HG02884 (cell line): ENCODE measurements around the gene SWAP70.
"Not testable (repeated sequence)": the region's sequence is repeated elsewhere in the genome, so short reads cannot be mapped to it uniquely, and the experiment has no call there.

Experiments
- ATAC-seq: cut with Tn5 transposase; IDR thresholded peaks from one replicate; pipeline ENCODE4 v1.9.1; 2021; ENCODE audit warnings: mild to moderate bottlenecking, moderate library complexity; ENCODE audit not compliant: unreplicated experiment

SWAP70 gene

DNA sequence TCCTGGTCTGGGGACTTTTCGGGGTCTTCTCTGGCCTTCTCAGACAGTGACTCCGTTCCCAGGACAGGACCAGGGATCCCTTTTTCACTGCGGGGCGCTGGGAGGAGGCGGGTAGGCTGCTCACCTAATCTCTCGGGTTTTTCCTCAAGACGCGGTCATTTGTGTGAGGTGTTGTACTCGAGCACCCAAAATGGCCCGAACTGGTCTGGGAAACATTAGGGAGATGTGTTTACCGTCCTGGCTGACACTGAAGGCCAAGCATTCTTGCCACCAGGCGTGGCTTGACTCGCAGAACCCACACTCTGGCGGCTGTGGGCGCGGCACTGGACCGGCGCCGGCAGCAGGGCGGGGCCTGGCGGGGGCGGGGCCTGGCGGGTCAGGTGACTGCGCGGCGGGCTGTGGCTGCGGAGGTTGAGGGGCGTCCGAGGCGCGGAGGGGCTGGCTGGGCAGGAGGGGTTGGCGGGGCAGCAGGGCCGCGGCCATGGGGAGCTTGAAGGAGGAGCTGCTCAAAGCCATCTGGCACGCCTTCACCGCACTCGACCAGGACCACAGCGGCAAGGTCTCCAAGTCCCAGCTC is at the start of gene SWAP70:
SWAP70 (plus strand) TSS at position 379 of the 577 bp plus-strand sequence; CDS start at position 482, 103 bp downstream.
- ATAC-seq, result peak; percentile 76

DNA sequence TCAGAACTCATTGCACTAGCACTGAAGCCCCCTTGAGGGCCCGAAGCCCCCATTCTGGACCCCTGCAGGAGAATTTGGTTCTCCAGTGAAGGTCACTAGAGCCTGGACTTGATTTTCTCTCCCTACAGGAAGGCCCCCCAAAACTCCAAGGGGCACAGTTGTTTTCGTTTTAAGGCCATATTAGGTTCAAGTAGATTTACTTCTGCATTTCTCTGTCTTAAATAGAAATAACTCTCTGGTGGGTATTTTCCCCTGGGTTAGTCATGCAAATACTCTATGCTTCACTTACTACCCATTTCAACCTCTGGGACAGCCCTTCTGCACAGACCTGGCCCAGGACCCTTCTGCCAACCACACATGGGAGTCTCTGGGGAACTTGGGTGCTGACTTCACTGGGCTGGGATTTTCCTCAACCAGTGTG is 48.8 kb upstream of the SWAP70 start:
- ATAC-seq, result peak; percentile 51

DNA sequence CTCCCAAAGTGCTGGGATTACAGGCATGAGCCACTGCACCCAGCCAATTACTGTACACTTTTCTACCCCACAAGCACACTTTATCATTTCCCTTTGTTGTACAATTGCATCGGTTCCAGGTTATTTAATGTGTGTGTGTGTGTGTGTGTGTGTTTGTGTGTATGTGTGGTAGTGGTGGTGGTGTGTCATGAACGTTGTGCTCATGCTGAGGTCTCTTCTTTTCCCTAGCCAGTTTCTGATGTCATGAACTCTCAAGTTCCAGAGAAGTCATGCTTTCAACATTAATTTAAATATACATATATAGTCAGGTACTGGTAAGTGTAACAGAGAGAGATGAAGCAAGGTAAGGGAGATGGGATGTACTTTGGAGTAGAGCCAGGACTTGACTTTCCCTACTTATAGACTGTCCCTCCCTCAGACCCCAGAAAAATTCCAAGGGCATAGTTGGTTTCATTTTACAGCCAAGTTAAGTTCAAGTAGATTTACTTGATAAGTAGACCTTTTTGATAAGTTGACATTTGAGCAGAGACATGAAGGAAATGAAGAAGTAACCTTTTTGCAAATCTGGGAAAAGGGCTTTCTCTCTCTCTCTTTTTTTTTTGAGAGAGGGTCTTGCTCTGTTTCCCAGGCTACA is 47.7 kb upstream of the SWAP70 start:
- ATAC-seq, result no peak

DNA sequence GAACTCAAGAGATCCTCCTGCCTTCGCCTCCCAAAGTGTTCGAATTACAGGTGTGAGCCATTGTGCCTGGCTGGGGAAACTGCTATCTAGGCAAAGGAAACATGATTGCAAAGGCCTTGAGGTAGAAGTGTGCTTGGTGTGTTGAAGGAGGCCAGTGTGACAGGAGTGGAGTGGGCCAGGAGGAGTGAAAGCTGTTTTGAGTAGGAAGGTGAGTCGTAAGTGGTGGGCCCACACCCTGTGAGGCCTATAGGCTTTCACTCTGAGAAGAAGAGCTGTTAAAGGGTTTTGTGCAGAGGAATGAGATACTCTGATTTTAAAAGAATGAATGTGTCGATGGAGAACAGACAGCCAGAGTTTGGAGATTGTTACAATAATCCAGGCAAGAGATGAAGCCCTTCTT is 47.0 kb upstream of the SWAP70 start:
- no peak for ATAC-seq

DNA sequence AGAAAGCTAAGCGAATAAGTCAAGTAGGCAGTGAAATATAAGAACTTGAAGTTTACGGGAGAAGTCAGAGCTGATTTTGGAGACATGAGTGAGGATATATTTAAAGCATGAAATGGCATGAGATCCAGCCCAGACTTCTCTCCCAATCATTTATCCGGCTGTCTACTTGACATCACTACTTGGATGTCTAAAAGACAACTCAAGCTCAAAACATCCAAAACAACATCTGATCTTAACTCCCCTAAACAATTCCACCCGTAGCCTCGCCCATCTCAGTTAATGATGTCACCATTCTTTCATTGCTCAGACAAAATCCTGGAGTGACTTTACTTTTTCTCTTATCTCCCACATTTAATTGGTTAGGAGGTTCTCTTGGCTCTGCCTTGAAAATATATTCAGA is 45.9 kb upstream of the SWAP70 start:
- no peak for ATAC-seq

DNA sequence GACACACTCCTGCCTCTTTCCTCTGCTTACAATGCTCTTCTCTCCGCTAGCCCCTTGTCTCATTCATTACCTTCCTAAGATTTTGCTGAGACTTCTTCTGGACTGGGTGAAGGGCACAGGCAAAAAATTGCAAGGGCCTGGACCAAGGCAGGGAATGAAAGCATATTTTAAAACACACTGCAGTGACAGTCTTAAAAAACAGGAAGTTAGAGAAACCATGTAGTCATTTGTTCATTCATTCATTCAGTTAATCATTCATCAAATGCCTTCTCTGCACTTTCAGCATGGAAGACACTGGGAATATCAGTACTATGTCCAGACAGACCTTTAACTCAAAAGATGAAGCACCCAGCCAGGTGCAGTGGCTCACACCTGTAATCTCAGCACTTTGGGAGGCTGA is 44.9 kb upstream of the SWAP70 start:
- no peak for ATAC-seq

DNA sequence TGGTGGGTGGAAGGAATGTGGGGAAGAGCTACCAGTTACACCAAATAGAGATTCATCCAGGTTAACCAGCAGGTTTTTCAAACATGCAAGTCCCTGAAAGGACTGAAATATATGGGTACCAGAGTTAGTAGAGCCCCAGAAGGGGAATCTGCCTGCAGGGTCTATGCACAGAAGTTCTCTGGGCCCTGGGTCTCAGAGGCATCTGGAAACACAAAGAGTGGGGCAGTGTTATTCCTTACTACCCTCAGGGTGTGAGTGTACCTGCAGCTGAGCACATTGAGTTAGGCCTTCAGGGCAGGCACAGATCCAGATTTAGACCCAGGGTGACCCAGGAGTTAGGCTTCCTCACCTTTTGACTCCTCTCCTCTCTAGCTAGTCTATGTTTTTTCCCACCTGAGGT is 43.9 kb upstream of the SWAP70 start:
- no peak for ATAC-seq

DNA sequence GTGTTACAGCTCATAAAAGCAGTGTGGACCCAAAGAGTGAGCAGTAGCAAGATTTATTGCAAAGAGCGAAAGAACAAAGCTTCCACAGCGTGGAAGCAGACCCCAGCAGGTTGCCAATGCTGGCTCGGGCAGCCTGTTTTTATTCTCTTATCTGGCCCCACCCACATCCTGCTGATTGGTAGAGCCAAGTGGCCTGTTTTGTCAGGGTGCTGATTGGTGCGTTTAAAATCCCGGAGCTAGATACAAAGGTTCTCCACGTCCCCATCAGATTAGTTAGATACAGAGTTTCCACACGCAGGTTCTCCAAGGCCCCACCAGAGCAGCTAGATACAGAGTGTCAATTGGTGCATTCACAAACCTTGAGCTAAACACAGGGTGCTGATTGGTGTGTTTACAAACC is 41.5 kb upstream of the SWAP70 start:
- ATAC-seq, result not testable (repeated sequence)

DNA sequence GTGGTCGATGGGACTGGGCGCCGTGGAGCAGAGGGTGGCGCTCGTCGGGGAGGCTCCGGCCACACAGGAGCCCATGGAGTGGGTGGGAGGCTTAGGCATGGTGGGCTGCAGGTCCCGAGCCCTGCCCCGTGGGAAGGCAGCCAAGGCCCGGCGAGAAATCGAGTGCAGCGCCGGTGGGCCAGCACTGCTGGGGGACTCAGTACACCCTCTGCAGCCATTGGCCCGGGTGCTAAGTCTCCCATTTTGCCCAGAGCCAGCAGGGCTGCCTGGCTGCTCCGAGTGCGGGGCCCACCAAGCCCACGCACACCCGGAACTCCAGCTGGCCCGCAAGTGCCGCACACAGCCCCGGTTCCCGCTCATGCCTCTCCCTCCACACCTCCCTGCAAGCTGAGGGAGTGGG is 40.8 kb upstream of the SWAP70 start:
- ATAC-seq, result not testable (repeated sequence)

DNA sequence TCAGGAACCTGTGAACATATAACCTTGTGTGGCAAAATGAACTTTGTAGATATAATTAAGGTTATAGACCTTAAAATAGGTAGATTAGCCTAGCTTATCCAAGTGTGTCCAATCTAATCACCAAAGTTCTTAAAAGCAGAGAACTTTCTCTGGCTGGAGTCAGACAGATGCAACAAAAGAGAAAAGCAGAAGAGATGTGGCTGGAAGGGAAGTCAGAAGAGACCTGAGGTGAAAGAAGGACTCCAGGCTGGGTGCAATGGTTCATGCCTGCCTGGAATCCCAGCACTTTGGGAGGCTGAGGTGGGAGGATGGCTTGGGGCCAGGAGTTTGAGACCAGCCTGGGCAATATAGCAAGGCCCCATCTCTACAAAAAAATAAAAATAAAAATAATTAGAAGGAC is 39.4 kb upstream of the SWAP70 start:
- ATAC-seq, result no peak

DNA sequence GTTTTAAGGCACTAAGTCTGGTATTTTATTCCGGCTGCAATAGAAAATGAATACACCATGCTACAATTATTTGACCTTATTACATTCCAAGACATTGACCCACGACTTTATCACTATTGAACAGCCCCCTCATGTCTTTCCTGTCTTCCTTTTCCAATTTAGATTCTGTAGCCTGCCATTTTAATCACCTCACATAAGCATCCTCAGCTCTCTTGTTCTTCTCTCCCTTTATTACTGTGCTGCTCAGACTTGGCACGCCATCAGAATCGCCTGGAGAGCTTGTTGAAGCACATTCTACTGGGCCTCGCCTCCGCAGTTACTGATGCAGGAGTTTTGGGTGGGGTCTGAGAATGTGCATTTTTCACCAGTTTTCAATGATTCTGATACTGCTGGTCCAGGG is 38.7 kb upstream of the SWAP70 start:
- no peak for ATAC-seq

DNA sequence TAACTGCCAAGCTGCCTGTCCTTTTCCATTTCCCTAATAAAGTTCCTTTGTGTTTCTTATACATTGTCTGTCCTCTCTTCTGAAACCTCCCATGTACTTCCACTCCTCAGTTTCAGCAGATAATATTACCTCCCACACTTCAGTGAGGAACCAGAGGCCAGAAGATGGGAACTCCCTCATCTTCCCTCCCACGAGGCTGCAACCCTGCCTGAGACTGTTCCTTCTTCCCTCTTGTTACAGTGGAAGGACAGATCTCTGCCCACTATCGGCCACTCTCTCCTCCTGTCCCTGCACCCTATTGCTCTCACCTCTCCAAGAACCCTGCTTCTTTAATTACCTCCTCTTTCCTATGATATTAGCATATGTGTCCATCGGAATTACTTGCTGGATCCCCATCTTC is 38.1 kb upstream of the SWAP70 start:
- no peak for ATAC-seq

DNA sequence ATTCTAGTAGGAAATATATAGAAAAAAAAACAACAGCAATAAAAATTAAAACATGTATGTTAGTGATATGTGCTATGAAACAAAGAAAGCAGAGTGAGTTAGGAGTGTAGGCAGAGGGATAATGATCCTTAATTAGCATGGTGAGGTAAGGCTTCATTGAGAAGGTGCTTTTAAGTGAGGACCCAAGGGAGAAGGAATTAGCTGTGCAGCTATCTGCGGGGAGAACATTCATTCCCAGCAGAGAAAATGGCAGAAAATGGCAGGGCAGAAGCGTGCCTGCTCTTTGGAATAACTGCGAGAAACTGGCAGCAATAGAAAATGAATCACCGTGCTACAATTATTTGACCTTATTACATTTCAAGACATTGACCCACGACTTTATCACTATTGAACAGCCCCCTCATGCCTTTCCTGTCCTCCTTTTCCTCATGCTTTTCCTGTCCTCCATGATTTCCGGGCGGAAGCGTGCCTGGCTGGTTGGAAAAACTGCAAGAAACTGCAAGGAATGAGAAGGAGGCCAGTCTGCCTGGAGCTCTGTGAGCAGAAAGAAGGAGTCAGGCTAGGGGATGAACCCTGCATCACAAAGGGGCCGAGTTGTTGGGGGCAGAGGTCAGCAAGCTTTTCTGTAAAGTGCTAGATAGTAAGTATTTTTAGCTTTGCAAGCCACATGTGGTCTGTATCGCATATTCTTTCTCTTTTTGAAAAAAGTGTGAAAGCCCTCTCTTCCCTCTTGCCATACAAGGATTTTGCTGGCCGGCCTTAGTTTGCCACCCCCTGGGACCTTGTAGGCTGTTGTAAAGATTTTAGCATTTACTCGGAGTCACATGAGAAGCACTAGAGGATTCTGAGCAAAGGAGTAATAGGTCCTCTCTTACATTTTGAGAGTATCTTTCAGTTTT is 37.1 kb upstream of the SWAP70 start:
- no peak for ATAC-seq

DNA sequence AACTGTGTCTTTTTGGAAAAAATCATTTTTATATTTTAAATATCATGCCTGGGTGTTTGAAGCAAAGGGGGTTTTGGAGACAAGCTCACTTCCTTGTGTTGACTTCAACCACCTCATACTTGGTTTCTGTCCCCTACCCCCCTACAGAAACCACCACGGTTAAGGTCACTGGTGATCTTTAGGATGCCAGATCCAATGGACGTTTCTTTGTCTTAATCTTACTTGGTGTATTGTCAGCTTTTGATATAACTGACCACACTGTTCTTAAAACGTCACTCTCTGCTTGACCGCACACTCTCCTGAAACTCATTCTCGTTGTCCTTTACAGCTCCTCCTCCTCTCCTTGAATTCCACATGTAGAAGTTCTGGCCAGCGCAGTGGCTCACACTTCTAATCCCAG is 34.8 kb upstream of the SWAP70 start:
- ATAC-seq, result no peak

DNA sequence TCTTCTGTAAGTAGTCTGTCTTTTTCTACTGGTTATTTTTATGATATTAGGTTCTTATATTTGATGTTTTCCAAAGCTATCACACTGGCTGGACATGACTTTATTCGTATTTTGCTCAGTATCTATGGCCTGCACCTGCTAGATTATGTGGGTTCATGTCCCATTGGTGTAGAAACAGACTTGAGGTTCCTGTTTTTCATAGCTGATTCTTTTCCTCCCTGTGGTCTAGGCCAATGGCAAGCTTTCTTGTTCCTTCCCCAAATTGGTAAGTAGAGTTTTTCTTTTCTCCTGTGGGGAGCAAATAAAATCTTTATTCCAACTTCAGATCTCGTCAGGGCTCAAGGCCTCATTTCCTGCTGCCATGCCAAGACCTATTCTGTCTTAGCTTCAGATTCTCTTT is 30.2 kb upstream of the SWAP70 start:
- ATAC-seq, result no peak

DNA sequence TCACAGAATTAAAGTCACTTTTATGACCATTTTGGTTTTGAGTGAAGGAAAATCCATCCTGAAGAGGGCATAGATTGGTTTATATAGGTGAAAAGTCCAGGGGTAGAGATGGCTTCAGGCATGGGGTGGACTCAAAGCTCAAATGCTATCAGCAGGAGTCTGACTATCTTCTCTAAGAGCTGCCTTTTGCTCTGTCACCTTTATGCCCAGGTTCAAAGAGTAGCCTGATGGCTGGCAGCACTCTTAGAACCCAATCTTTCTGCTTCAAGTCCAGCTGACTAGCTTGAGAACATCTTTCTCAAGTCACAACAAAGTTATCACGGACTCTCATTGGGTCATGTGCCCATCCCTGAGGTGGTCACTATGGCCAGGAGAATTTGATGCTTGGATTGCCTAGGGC is 27.2 kb upstream of the SWAP70 start:
- no peak for ATAC-seq

DNA sequence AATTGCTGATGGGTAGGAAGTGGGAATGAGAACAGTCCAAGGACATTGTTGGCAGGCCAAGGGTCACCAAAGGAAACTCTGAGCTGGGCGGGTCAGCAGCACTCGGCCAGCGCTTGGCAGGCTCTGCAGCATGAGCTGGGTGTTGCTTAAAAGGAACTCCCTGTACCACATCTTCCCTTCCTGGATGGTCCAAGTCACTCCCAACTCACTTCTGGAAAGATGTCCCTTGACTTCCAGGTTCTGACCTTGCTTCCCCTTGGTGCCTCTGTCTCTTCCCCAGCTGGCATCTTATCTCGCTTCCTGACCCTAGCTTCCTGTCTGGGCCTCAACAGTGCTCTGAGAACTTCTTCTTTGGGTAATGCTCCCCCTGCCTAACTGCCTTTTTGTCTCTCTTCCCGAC is 24.8 kb upstream of the SWAP70 start:
- ATAC-seq, result no peak

DNA sequence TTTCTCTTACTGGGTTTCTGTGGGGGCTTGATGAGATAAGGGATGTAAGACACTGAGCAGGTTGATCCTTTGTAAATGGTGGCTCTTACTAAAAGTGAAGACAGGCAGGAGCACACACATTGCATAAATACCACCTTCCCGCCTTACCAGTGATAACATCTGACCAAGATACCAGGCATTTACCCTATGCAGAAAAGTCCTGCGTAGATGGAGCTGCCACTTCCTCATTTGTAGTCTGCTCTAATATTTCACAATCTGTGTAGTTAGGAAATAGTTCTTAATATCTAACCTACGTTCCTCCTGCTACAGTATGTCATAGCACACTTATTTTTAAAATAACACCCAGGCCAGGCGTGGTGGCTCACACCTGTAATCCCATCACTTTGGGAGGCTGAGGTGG is 23.9 kb upstream of the SWAP70 start:
- no peak for ATAC-seq

DNA sequence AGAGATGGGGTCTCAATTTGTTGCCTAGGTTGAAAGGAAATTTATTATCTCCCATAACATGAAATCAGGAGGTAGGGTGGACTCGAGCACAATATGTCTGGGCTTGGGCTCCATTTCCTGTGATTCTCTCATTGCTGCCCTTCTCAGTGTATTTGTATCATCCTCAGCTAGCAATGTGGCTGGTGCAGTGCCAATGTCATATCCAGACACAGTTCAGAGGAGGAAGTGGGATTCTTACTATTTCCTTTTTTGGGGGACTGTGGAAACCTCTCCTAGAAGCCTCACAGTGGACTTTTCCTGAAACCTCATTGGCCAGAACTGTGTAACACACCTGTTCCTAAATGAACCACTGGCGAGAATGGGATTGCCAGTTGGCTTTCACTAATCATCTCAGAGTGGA is 21.0 kb upstream of the SWAP70 start:
- no peak for ATAC-seq

DNA sequence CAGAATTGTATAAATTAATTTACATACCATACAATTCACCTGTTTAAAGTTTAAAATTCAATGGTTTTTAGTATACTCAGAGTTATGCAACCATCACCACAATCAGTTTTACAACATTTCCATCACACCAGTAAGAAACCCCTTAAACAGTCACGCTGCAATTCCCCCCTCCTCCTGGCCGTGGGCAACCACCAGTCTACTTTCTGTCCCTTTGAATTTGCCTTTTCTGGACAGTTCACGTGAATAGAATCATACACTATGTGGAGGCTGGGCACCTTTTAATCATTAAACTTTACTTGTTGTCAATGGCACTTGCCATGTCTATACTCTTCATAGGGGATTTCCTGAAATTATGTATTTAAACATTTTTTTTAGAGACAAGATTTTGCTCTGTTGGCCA is 20.1 kb upstream of the SWAP70 start:
- ATAC-seq, result no peak

DNA sequence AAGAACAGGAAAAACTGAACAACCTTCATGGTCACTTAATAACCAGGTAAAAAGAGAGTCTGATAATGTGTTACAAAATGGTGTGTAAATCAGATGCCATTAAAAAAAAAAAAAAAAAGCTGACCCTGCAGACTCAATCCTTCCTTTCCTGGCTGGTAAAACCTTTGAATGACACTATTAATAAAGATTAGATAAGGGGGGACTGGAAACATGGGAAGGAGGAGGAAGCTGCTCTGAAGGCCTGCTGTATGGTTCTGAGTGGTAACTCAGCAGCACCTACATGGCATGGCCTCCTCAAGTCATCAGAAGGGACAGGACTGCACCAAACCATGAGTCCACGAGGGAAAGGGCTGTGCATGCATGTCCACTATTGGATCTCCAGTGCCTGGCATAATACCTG is 18.0 kb upstream of the SWAP70 start:
- ATAC-seq, result no peak

DNA sequence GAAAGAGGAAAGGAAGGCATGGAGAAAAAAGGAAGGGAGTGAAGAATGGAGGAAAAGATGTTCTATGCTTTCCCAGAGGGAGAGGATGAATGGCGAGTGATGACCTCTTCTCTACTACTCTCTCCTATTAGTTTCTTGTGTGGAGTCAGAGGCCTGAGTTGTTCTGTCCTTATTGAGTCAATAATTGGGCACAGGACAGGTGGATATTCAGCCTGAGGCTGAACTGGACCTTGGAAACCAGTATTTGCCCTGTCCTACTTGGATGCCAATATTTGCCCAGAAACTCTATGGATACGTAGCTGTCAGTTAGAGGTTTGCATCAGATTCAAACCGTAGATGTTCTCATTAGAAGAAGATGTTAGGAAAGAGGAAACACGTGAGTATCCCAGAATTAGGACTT is 17.6 kb upstream of the SWAP70 start:
- no peak for ATAC-seq
